Suprapubic skin (tissue), 4 donors: ENCODE data around the gene TMEM253.

ENCODE experiments used
- CTCF ChIP-seq, 2 donors: fragments of 200-600 bp in 1 of 2; fragments of 450-650 bp in 1 of 2; sonication (generic) in 1 of 2; IDR thresholded peaks; one replicate each; pipeline ENCODE4 v1.5.1; 2016 to 2019; ENCODE audit warnings: antibody characterized with exemption in 2 of 2, mild to moderate bottlenecking in 1 of 2, moderate library complexity in 1 of 2
- POLR2A ChIP-seq, 2 donors: fragments of 450-650 bp; IDR thresholded peaks; one replicate each; pipeline ENCODE4 v1.6.1; 2017; ENCODE audit warnings: antibody characterized with exemption in 2 of 2, mild to moderate bottlenecking in 2 of 2, moderate library complexity in 2 of 2
- POLR2AphosphoS5 ChIP-seq, 3 donors: sonication (generic); formaldehyde crosslinking; IDR thresholded peaks; one replicate each; pipeline ENCODE4 v1.6.1; 2017; ENCODE audit warnings: antibody characterized with exemption in 3 of 3

DNA sequence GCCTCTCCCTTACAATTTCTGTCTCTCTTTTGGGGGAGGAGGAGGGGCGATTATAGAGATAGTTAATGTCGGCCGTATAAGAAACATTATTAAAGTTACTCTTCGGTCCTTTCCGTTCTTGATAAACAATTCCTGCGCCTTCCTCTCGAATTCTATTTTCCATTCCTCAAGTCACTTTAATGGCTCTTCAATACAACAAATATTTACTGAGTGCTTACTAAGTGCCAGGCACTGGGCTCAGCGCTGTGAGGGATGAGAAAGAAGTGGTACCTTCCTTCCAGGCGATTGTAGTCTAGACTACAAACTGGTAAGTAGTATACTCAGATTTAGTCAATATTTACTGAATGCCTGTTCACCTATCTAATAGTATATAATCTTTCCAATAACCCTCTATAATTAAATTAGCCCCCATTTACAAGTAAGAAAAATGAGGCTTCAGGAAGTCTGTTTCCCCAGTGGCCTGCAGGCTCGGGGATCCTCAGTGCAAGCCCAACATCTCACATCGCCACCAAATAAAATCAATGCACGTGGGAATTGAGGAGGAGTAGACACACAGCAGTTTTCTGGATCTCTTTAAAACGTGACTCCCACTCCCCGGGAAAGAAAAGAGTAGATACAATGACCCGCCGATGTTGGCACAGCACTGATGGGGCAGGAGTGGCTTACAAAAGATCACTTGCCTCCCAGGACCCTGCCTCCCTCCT is 1.8 kb upstream of the TMEM253 start:
- TF ChIP-seq CTCF (IDR thresholded peaks at IDR 0.05) (no peak), POLR2A (IDR thresholded peaks at IDR 0.05) (no peak), POLR2AphosphoS5 (IDR thresholded peaks at IDR 0.05) (no peak)
